Measurements from ENCODE around the gene ITPKB. TPM values are rescaled to one million over a fixed set of nuclear protein-coding genes. Genes with fewer than 3 reads are reported as not detected.

ITPKB gene
- polyA plus RNA-seq, 1 of the 3 experiments (the other 2 are of a cell fraction), result 2.4 TPM

- TF ChIP-seq CTCF (IDR thresholded peaks at IDR 0.05) (no peak), CHD2 (IDR thresholded peaks at IDR 0.05; ENCODE audit: low read length, partially characterized antibody) (no peak), TCF12 (IDR thresholded peaks at IDR 0.05) (no peak), ZBTB33 (IDR thresholded peaks at IDR 0.05; ENCODE audit: borderline replicate concordance, low read depth) (no peak), ELF1 (IDR thresholded peaks at IDR 0.05) (no peak)
These were observed 15.0 kb upstream of the ITPKB start (continued) for GRCh38 chr1:226754097-226754496.

GRCh38 chr1:226751703-226752102, 12.6 kb upstream of the ITPKB start:
- Histone ChIP-seq H4K20me1 (ENCODE audit: insufficient read depth) (no peaks in the 10 kb centered on the region), H3K4me2 (no peak overlapping the region), H3K27ac (ENCODE audit: low read depth in 2 of 2, low read length in 1 of 2) (no peak overlapping the region), H3K27me3 (ENCODE audit: insufficient read depth) (no peaks in the 10 kb centered on the region; the same call in 1 of the 2 replicates), H3K4me3 (ENCODE audit: low read depth in 2 of 2, low read length in 1 of 2) (no peak overlapping the region), H3K9ac (no peak overlapping the region), H3K79me2 (ENCODE audit: insufficient read depth) (no peaks in the 10 kb centered on the region), H3K4me1 (ENCODE audit: control insufficient read depth in 1 of 2, insufficient read depth in 2 of 2, low read depth in 1 of 2, low read length in 1 of 2) (no peaks in the 10 kb centered on the region), H3K9me3 (no peaks in the 10 kb centered on the region), H3K9me2 (no peaks in the 10 kb centered on the region), H2AFZ (ENCODE audit: low read depth) (no peak overlapping the region), H3K36me3 (replicated peaks in 1 of 2; ENCODE audit: control insufficient read depth in 1 of 2, insufficient read depth in 2 of 2, low read length in 1 of 2) (no peaks in the 10 kb centered on the region), H3F3A (replicated peaks; ENCODE audit: insufficient read depth) (no peaks in the 10 kb centered on the region)
- POLR2A ChIA-PET, result no interaction called here
- DNase-seq, result no peak
- CTCF ChIA-PET, result interaction anchor here (0.8 kb wide), 1 partner anchor 77 kb away, joined by 4 read pairs; no protein-coding TSS in a partner anchor
- TF ChIP-seq RFX5 (IDR thresholded peaks at IDR 0.05; ENCODE audit: low read length) (no peak), RCOR1 (IDR thresholded peaks at IDR 0.05; ENCODE audit: low read length) (no peak), POLR2AphosphoS5 (IDR thresholded peaks at IDR 0.05; ENCODE audit: low read depth, low read length) (no peak), ZBTB33 (IDR thresholded peaks at IDR 0.05; ENCODE audit: borderline replicate concordance, low read depth) (no peak), CHD2 (IDR thresholded peaks at IDR 0.05; ENCODE audit: low read length, partially characterized antibody) (no peak), RAD21 (IDR thresholded peaks at IDR 0.05; ENCODE audit: low read length) (no peak), TCF12 (IDR thresholded peaks at IDR 0.05) (no peak), SIN3A (IDR thresholded peaks at IDR 0.05; ENCODE audit: borderline replicate concordance, low read depth, low read length) (no peak), EP300 (IDR thresholded peaks at IDR 0.05; ENCODE audit: borderline replicate concordance in 1 of 2, low read depth in 1 of 2, low read length in 1 of 2) (no peak), JUND (IDR thresholded peaks at IDR 0.05) (no peak), TAF1 (IDR thresholded peaks at IDR 0.05; ENCODE audit: borderline replicate concordance, low read depth, low read length) (no peak), PBX3 (IDR thresholded peaks at IDR 0.05) (no peak), CTCF (IDR thresholded peaks at IDR 0.05) (no peak), ELF1 (IDR thresholded peaks at IDR 0.05) (no peak), NRF1 (IDR thresholded peaks at IDR 0.05; ENCODE audit: low read depth, low read length) (no peak), USF1 (IDR thresholded peaks at IDR 0.05; ENCODE audit: borderline replicate concordance, low read depth) (no peak)
- 72% methylated on average over 3 of the region's 3 CpGs for WGBS (ENCODE audit: low lambda C conversion rate)
